HG03025 (cell line): ENCODE results near the gene ETS1.

Source experiments
- ATAC-seq: cut with Tn5 transposase; IDR thresholded peaks from one replicate; pipeline ENCODE4 v1.9.1; 2021; ENCODE audit warnings: mild to moderate bottlenecking, moderate library complexity; ENCODE audit not compliant: unreplicated experiment, low FRiP score

ETS1 gene

GRCh38 chr11:128492461-128492860 is 94.9 kb downstream of the ETS1 start:
- no peak for ATAC-seq

- no peak for ATAC-seq
Measured at GRCh38 chr11:128491195-128491936, 96.0 kb downstream of the ETS1 start.

- no peak for ATAC-seq
Measured at GRCh38 chr11:128490092-128490491, 97.3 kb downstream of the ETS1 start.

GRCh38 chr11:128488471-128488870 is 98.9 kb downstream of the ETS1 start:
- no peak for ATAC-seq

GRCh38 chr11:128487978-128488377 is 99.4 kb downstream of the ETS1 start:
- ATAC-seq: no peak

GRCh38 chr11:128484172-128484571 is 103.2 kb downstream of the ETS1 start:
- no peak for ATAC-seq

- peak; percentile 81 for ATAC-seq
Measured at GRCh38 chr11:128483211-128483788, 104.1 kb downstream of the ETS1 start.

- peak; percentile 59 for ATAC-seq
Measured at GRCh38 chr11:128482512-128483191, 104.7 kb downstream of the ETS1 start.

- no peak for ATAC-seq
Measured at GRCh38 chr11:128482092-128482491, 105.3 kb downstream of the ETS1 start.

- no peak for ATAC-seq
Measured at GRCh38 chr11:128481135-128481534, 106.2 kb downstream of the ETS1 start.

GRCh38 chr11:128480665-128481064 is 106.7 kb downstream of the ETS1 start:
- no peak for ATAC-seq

GRCh38 chr11:128480066-128480465 is 107.3 kb downstream of the ETS1 start:
- ATAC-seq: no peak

GRCh38 chr11:128479144-128479543 is 108.2 kb downstream of the ETS1 start:
- ATAC-seq: no peak

- no peak for ATAC-seq
Measured at GRCh38 chr11:128478305-128478704, 109.1 kb downstream of the ETS1 start.

- no peak for ATAC-seq
Measured at GRCh38 chr11:128477811-128478210, 109.5 kb downstream of the ETS1 start.

- ATAC-seq: no peak
Measured at GRCh38 chr11:128477278-128477677, 110.1 kb downstream of the ETS1 start.

- ATAC-seq: no peak
Measured at GRCh38 chr11:128476729-128477128, 110.6 kb downstream of the ETS1 start.

- ATAC-seq: no peak
Measured at GRCh38 chr11:128476049-128476448, 111.3 kb downstream of the ETS1 start.

- ATAC-seq: no peak
Measured at GRCh38 chr11:128474036-128474874, 113.1 kb downstream of the ETS1 start.

GRCh38 chr11:128473636-128474035 is 113.7 kb downstream of the ETS1 start:
- ATAC-seq: no peak
